OCI-M1 (cell line): ENCODE measurements around the gene KCNC3.
A peak's percentile ranks its signal among the peaks of the same experiment; 100 is the strongest.

ENCODE experiments used
- DNase-seq: peaks from one replicate; lab custom pipeline; 2025; lab: John Stamatoyannopoulos, UW

KCNC3 gene

GRCh38 chr19:50327013-50327412 is 2.2 kb downstream of the KCNC3 start:
- no peak for DNase-seq

- no peak for DNase-seq
Measured at GRCh38 chr19:50326101-50326664, 3.0 kb downstream of the KCNC3 start.

- DNase-seq: peak; percentile 92
Measured at GRCh38 chr19:50325310-50326100, 3.7 kb downstream of the KCNC3 start.

- no peak for DNase-seq
Measured at GRCh38 chr19:50324331-50324730, 4.8 kb downstream of the KCNC3 start.

- DNase-seq: no peak
Measured at GRCh38 chr19:50323782-50324133, 5.4 kb downstream of the KCNC3 start.

GRCh38 chr19:50322931-50323781 is 6.0 kb downstream of the KCNC3 start:
- no peak for DNase-seq

GRCh38 chr19:50322234-50322633 is 6.9 kb downstream of the KCNC3 start:
- no peak for DNase-seq

- no peak for DNase-seq
Measured at GRCh38 chr19:50321831-50322230, 7.3 kb downstream of the KCNC3 start.

GRCh38 chr19:50320596-50320995 is 8.6 kb downstream of the KCNC3 start:
- no peak for DNase-seq

GRCh38 chr19:50320051-50320450 is 9.1 kb downstream of the KCNC3 start:
- no peak for DNase-seq

GRCh38 chr19:50319156-50319555 is 10.0 kb downstream of the KCNC3 start:
- no peak for DNase-seq

GRCh38 chr19:50318438-50318837 is 10.7 kb downstream of the KCNC3 start:
- DNase-seq: no peak

GRCh38 chr19:50317115-50317514 is 12.1 kb downstream of the KCNC3 start:
- no peak for DNase-seq

- DNase-seq: peak; percentile 44
Measured at GRCh38 chr19:50315773-50316448, 13.3 kb downstream of the KCNC3 start.

- DNase-seq: no peak
Measured at GRCh38 chr19:50314724-50315708, 14.2 kb downstream of the KCNC3 start.

GRCh38 chr19:50313812-50314536 is 15.2 kb downstream of the KCNC3 start:
- DNase-seq: no peak

- no peak for DNase-seq
Measured at GRCh38 chr19:50312967-50313811, 16.0 kb downstream of the KCNC3 start.

- DNase-seq: peak; percentile 24
Measured at GRCh38 chr19:50311723-50312635, 17.2 kb downstream of the KCNC3 start.
